Prostate gland (tissue), 2 donors: ENCODE measurements around the gene ALDH1L1. TPM values are rescaled to one million over a fixed set of nuclear protein-coding genes. Genes with fewer than 3 reads are reported as not detected.

ENCODE experiments used
- DNase-seq: peaks from one replicate; pipeline ENCODE4 v3.0.0-alpha.2; 2019; ENCODE audit warnings: low spot score
- H3K27ac ChIP-seq, 2 donors: fragments of 200-600 bp; sonication (generic); 2 replicates each; pipeline ENCODE4 v1.5.1; 2017 to 2019
- H3K27me3 ChIP-seq: fragments of 200-600 bp; sonication (generic); replicated peaks from 2 replicates; pipeline ENCODE4 v1.5.1; 2019; ENCODE audit not compliant: insufficient read depth
- H3K36me3 ChIP-seq, 2 donors: fragments of 200-600 bp; sonication (generic); 1 replicate in 1 of 2; 2 replicates in 1 of 2; pipeline versions ENCODE4 v1.5.1 to v1.8.1; 2017 to 2019
- H3K4me1 ChIP-seq: fragments of 200-600 bp; sonication (generic); replicated peaks from 2 replicates; pipeline ENCODE4 v1.5.1; 2019
- H3K4me3 ChIP-seq, 2 donors: fragments of 200-600 bp; sonication (generic); 2 replicates each; pipeline ENCODE4 v1.5.1; 2017 to 2019
- H3K9me3 ChIP-seq: fragments of 200-600 bp; sonication (generic); 2 replicates; pipeline ENCODE4 v1.5.1; 2017
- POLR2A ChIP-seq: fragments of 450-650 bp; IDR thresholded peaks from one replicate; pipeline ENCODE4 v1.6.1; 2016; ENCODE audit warnings: antibody characterized with exemption, mild to moderate bottlenecking
- POLR2AphosphoS5 ChIP-seq: sonication (generic); formaldehyde crosslinking; IDR thresholded peaks from one replicate; pipeline ENCODE4 v1.6.1; 2017; ENCODE audit warnings: antibody characterized with exemption
- WGBS: methylation state at CpG from one replicate; pipeline ENCODE4 v1.1.5; 2018; 5-methylcytosine and 5-hydroxymethylcytosine counted together
- intact Hi-C: fragments of 100-400 bp; cut with DNase I; formaldehyde crosslinking; loops from one replicate; pipeline ENCODE4 v1.14.2; 2022
- total RNA-seq, 2 donors: library from RNA; depleted of rRNA; stranded (reverse); fragments of >200 nt; gene quantifications; one replicate each; pipeline ENCODE4 v1.1.0, GENCODE V29; 2016
- TF ChIP-seq, protein P1 (sequence below), 4 experiments: fragments of 200-600 bp in 2 of 4; fragments of 450-650 bp in 2 of 4; sonication (generic) in 2 of 4; IDR thresholded peaks; 1 replicate in 3 of 4; 2 replicates in 1 of 4; pipeline ENCODE4 v1.5.1; 2016 to 2019; ENCODE audit warnings: antibody characterized with exemption in 4 of 4, mild to moderate bottlenecking in 2 of 4, moderate library complexity in 2 of 4

The ALDH1L1 gene
- total RNA-seq, 2 donors from 2014 or later = 19.6 to 57.3 TPM

GRCh38 chr3:126147147-126147931, 33.0 kb downstream of the ALDH1L1 start:
- Histone ChIP-seq H3K4me1 (no peaks in the 10 kb centered on the region), H3K27me3 (no peaks in the 10 kb centered on the region), H3K4me3 (no peak overlapping the region), H3K9me3 (no peaks in the 10 kb centered on the region), H3K27ac (no peak overlapping the region), H3K36me3 (no peaks in the 10 kb centered on the region)
- DNase-seq = no peak
- 95% methylated on average over 7 of the region's 7 CpGs for WGBS
- TF ChIP-seq POLR2AphosphoS5 (no peak), POLR2A (no peak)
- TF ChIP-seq, protein P1, sequence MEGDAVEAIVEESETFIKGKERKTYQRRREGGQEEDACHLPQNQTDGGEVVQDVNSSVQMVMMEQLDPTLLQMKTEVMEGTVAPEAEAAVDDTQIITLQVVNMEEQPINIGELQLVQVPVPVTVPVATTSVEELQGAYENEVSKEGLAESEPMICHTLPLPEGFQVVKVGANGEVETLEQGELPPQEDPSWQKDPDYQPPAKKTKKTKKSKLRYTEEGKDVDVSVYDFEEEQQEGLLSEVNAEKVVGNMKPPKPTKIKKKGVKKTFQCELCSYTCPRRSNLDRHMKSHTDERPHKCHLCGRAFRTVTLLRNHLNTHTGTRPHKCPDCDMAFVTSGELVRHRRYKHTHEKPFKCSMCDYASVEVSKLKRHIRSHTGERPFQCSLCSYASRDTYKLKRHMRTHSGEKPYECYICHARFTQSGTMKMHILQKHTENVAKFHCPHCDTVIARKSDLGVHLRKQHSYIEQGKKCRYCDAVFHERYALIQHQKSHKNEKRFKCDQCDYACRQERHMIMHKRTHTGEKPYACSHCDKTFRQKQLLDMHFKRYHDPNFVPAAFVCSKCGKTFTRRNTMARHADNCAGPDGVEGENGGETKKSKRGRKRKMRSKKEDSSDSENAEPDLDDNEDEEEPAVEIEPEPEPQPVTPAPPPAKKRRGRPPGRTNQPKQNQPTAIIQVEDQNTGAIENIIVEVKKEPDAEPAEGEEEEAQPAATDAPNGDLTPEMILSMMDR (IDR thresholded peaks at IDR 0.05) = no peak
- intact Hi-C loops = no loop called here

DNA sequence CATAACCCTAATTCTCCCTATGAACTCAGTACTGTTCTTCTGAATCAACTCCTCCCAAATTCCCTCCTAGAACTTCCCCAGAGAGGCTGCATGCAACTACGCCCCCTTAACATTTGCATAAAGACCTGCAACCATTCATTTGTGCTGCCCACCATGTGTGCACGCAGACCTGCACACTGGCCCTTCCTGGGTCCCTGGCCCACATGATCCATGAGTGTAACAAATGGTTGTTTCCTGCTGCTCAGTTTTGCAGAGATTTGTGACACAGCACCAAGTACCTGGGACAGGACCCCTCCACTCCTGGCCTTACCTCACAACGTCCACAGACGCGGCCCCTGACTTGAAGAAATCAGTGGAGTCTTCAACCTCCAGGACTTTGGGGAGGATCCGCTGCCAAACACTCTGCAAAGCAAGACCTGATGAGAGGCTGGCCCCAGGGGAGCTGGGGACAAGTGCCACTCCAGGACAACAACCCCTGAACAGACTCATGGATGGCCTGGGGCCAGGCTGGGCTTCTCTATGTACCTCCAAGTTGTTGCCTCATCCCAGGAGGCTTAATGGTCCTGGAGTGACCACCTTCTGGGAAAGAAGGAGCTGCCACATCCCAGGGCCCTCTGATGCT, 33.8 kb downstream of the ALDH1L1 start:
- Histone ChIP-seq H3K36me3 (no peaks in the 10 kb centered on the region), H3K4me3 (no peak overlapping the region), H3K4me1 (no peaks in the 10 kb centered on the region), H3K27ac (no peak overlapping the region), H3K9me3 (no peaks in the 10 kb centered on the region), H3K27me3 (no peaks in the 10 kb centered on the region)
- 93% methylated on average over 6 of the region's 6 CpGs for WGBS
- DNase-seq = no peak
- intact Hi-C loops = no loop called here
- TF ChIP-seq POLR2AphosphoS5 (no peak), POLR2A (no peak)
- TF ChIP-seq, protein P1 (IDR thresholded peaks at IDR 0.05) = no peak

GRCh38 chr3:126146034-126146433, 34.4 kb downstream of the ALDH1L1 start:
- 77% methylated on average over 4 of the region's 4 CpGs for WGBS
- TF ChIP-seq, protein P1 (IDR thresholded peaks at IDR 0.05) = no peak
- TF ChIP-seq POLR2A (no peak), POLR2AphosphoS5 (no peak)
- Histone ChIP-seq H3K9me3 (no peaks in the 10 kb centered on the region), H3K36me3 (no peaks in the 10 kb centered on the region), H3K27me3 (no peaks in the 10 kb centered on the region), H3K4me3 (no peak overlapping the region), H3K4me1 (no peaks in the 10 kb centered on the region), H3K27ac (no peak overlapping the region)
- DNase-seq = no peak
- intact Hi-C loops = no loop called here

GRCh38 chr3:126142652-126143051, 37.7 kb downstream of the ALDH1L1 start:
- DNase-seq = no peak
- Histone ChIP-seq H3K4me3 (no peak overlapping the region), H3K9me3 (no peaks in the 10 kb centered on the region), H3K4me1 (no peaks in the 10 kb centered on the region), H3K27ac (no peak overlapping the region), H3K36me3 (no peaks in the 10 kb centered on the region), H3K27me3 (no peaks in the 10 kb centered on the region)
- 58% methylated on average over 3 of the region's 3 CpGs for WGBS
- intact Hi-C loops = no loop called here
- TF ChIP-seq POLR2AphosphoS5 (no peak), POLR2A (no peak)
- TF ChIP-seq, protein P1 (IDR thresholded peaks at IDR 0.05) = no peak
